HFF-Myc (cell line): ENCODE data around the gene GSG1L.

ENCODE experiments used
- DNase-seq: peaks from one replicate; pipeline ENCODE4 v3.0.0-alpha.2; 2011; ENCODE audit warnings: low read depth; ENCODE audit errors: extremely low read depth
- H3K4me3 ChIP-seq: replicated peaks from 2 replicates; pipeline ENCODE4 v1.5.1; 2011; ENCODE audit warnings: low read depth, mild to moderate bottlenecking, control low read depth, low read length
- CTCF ChIP-seq: IDR thresholded peaks from 2 replicates; pipeline ENCODE4 v1.5.1; 2012; ENCODE audit warnings: mild to moderate bottlenecking, low read depth, low read length, control low read depth; ENCODE audit errors: missing control alignments

Gene GSG1L

GRCh38 chr16:28073836-28074235, 10.3 kb upstream of the GSG1L start:
- TF ChIP-seq CTCF = no peak
- DNase-seq = no peak
- no peak overlapping the region for H3K4me3 ChIP-seq

- no peak for DNase-seq
- H3K4me3 ChIP-seq = no peak overlapping the region
- no peak for TF ChIP-seq CTCF
Observed at GRCh38 chr16:28072087-28072486, 8.6 kb upstream of the GSG1L start.

- TF ChIP-seq CTCF = no peak
- H3K4me3 ChIP-seq = no peak overlapping the region
- no peak for DNase-seq
Observed at GRCh38 chr16:28069971-28070794, 6.7 kb upstream of the GSG1L start.

GRCh38 chr16:28068976-28069375, 5.5 kb upstream of the GSG1L start:
- no peak overlapping the region for H3K4me3 ChIP-seq
- no peak for DNase-seq
- TF ChIP-seq CTCF = no peak

GRCh38 chr16:28067604-28068379, 4.3 kb upstream of the GSG1L start:
- DNase-seq = no peak
- TF ChIP-seq CTCF = no peak
- H3K4me3 ChIP-seq = no peak overlapping the region

GRCh38 chr16:28064706-28065249, 1.3 kb upstream of the GSG1L start:
- no peak for TF ChIP-seq CTCF
- no peak for DNase-seq

More at GRCh38 chr16:28064706-28065249, 1.3 kb upstream of the GSG1L start:
- H3K4me3 ChIP-seq = no peak overlapping the region
